HG03521 (cell line): ENCODE measurements around the gene TMEM130.

Source experiments
- ATAC-seq: cut with Tn5 transposase; IDR thresholded peaks from one replicate; pipeline ENCODE4 v1.9.1; 2021; ENCODE audit warnings: mild to moderate bottlenecking, moderate library complexity; ENCODE audit not compliant: unreplicated experiment

The TMEM130 gene

DNA sequence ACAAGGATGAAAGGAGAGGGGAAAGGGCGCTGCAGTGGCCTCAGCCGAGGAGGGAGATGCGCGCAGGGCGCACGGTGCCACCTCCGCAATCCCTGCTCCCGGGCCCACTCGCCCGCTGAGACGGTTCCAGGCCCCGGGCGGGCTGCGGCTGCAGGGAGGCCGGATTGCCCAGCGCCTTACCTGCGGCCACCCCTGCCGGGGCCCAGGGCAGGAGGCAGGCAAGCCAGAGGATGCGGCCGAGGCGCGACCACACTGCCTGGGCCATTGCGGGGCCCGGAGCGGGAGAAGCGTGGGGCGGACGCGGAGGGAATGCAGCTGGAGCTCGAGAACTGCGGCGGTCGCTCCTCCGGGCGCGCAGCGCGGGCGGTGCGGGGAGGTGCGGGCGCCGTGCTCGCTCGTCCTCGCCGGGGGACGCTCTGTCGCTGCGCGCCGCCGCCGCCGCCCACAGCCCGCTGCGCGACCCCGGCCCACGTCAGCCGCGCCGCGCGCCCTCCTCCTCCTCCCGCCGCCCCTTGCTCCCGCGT lies at the start of gene TMEM130:
Gene TMEM130, minus strand, starts transcription at position 418 of the 524 bp plus-strand sequence. Its CDS starts 153 bp downstream, at position 265.
- no peak for ATAC-seq

DNA sequence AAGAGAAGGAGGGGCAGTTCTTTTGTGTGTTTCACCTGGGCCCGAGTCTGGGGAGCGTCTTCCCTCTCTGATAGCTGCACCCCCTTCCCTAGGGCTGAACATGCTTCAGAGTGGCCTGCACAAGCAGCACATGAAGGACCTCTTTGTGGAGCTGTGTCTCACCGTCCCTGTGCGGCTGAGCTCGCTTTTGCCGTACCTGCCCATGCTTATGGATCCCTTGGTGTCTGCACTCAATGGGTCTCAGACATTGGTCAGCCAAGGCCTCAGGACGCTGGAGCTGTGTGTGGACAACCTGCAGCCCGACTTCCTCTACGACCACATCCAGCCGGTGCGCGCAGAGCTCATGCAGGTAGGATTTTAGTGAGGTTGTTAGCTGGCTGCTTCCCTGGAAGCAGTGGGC lies 47.5 kb upstream of the TMEM130 start:
- ATAC-seq: no peak

GRCh38 chr7:98913612-98914011 lies 43.8 kb upstream of the TMEM130 start:
- ATAC-seq: no peak

DNA sequence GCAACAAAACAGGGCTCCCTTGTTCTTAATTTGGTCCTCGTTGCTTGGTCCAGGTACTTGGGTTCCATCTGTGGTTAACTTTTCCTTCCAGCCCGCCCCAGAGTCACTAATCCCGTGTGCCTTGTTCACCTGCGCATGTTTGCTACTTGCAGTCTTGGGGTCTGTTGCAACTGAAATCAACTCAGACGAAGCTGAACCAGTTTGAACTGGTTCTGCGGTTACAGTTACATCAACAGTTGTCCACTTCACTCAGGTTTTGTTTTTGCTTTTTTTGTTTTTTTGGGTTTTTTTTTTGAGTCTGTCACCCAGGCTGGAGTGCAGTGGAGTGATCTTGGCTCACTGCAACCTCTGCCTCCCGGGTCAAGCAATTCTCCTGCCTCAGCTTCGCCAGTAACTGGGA lies 43.2 kb upstream of the TMEM130 start:
- no peak for ATAC-seq

DNA sequence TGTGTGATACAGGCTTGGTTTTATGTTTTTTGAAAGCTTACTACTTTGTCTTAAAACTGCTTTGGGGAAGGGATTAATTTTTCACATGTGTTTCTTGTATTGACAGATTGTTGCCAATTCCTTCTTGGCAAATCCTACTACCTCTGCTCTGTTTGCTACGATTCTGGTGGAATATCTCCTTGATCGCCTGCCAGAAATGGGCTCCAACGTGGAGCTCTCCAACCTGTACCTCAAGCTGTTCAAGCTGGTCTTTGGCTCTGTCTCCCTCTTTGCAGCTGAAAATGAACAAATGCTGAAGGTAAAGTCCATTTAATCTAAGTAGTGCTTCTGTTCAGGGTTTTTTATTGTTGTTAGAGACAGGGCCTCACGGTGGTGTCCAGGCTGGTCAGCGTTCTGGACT lies 42.1 kb upstream of the TMEM130 start:
- ATAC-seq: no peak

DNA sequence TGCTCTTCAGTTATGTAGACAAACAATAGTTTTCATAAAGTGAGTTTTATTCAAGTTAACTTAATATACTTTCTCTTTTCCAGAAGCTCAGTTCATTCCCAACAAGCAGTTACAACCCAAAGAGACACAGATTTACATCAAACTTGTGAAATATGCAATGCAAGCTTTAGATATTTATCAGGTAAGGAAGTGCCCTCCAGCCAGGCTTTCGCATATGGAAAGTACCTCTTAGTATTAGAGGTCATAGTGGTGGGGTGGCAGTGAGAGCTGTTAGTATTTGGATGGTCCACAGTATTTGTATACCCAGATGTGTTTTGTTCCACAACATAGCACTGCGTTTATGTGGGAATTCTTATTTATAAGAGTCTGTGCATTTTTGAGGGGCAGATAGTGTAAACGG lies 40.6 kb upstream of the TMEM130 start:
- ATAC-seq: no peak

GRCh38 chr7:98909487-98909886 lies 39.7 kb upstream of the TMEM130 start:
- ATAC-seq: no peak

GRCh38 chr7:98908585-98908984 lies 38.8 kb upstream of the TMEM130 start:
- no peak for ATAC-seq

- ATAC-seq: no peak
These were observed 37.8 kb upstream of the TMEM130 start for GRCh38 chr7:98907570-98907969.

GRCh38 chr7:98903246-98903645 lies 33.4 kb upstream of the TMEM130 start:
- ATAC-seq: no peak

GRCh38 chr7:98902523-98902922 lies 32.7 kb upstream of the TMEM130 start:
- ATAC-seq: no peak

DNA sequence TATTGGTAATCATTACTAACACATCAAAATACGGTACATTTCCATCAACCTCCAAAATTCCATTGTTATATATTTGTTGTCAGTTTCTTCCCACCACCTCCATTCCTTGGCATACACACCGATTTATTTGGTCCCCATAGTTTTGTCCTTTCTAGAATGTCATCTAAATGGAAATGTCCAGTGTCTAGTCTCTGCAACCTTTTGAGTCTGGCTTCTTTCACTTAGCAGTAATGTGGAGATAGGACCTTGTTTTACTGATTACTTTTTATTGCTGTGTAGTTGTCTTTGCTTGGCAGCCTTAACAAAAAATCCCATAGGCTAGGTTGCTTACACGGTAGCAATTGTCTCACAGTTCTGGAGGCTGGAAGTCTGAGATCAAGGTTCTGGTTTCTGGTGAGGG lies 31.0 kb upstream of the TMEM130 start:
- ATAC-seq: no peak

DNA sequence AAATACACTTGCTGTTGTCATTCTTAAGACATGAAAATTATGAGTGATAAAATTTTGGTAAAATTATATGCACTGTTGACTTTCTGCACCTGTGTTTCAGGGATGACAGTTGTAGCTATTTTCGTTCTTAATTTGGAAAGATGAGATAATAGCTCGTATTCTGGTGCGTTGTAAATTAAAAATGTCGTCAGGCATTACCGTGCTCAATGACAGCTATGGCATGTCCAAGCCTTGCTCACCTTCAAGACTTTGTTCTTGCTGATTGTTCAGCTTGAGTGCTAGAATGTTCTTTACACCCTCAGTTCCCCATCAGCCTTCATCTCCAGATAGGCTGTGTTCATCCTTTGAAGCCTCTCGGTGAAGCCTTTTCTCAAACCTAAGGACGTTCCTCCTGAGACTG lies 30.0 kb upstream of the TMEM130 start:
- ATAC-seq: no peak

- no peak for ATAC-seq
These were observed 22.8 kb upstream of the TMEM130 start for GRCh38 chr7:98892609-98893008.

- no peak for ATAC-seq
These were observed 17.2 kb upstream of the TMEM130 start for GRCh38 chr7:98887038-98887437.

GRCh38 chr7:98884416-98884815 lies 14.6 kb upstream of the TMEM130 start:
- ATAC-seq: no peak

- ATAC-seq: no peak
These were observed 11.9 kb upstream of the TMEM130 start for GRCh38 chr7:98881561-98882315.

DNA sequence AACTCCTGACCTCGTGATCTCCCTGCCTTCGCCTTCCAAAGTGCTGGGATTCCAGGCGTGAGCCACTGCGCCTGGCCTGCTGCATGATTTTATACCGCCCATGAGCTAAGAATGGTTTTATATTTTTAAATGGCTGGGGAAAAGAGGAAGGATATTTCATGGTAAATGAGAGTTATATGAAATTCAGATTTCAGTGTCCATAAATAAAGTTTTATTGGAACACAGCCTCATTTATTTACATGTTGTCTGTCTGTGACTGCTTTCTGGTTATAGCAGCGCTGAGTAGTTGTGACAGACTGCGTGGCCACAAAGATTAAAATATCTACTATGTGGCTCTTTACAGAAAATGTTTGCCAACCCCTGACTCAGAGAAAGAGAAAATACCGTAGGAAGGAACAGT lies 10.7 kb upstream of the TMEM130 start:
- ATAC-seq: no peak

GRCh38 chr7:98879979-98880315 lies 10.1 kb upstream of the TMEM130 start:
- no peak for ATAC-seq

GRCh38 chr7:98879198-98879978 lies 9.6 kb upstream of the TMEM130 start:
- ATAC-seq: peak; percentile 60

GRCh38 chr7:98878365-98879197 lies 8.8 kb upstream of the TMEM130 start, which contains the start of gene TRRAP:
TSS of gene TRRAP (plus strand) at chr7:98878532. CDS start at chr7:98881151, 2,619 bp downstream.
- peak; percentile 72 for ATAC-seq
